ENCODE data around the gene TMEM82.

TMEM82 gene

DNA sequence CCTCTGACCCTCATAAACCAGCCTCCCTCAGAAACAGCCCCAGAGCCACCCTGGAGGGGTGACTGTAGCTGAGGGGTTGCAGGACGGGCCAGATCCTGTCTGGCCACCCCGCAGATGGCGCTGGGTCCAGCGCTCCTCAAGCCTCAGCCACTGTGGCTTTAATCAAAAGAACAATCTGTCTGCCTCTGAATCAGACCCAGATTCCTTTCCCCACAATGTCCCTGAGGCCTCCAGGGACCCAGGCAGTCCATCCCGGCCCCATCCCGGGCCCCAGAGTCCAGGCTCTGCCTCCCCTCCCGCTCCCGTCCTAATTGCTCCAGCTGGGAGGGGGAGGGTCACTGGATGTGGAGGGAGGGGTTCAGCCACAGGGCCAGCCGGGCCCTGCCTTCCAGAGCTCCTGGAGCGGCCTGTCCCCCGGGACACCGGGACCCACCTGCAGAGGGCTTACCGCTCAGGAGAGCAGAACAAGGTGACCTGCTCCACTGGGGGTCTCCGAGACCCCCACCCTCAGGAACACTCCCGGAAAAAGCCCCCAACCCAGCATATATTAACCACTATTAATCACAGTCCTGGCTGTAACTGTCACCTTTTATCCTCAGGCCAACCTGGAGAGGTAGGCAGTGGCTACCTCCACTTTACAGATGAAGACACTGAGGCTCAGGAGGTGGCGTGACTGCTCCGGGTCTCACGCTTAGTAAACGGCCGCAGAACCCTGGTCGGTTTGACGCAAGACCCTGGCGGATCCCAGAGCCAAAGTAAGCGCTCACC, 15.5 kb downstream of the TMEM82 start:
- DNase-seq, result peak; percentile 84

DNA sequence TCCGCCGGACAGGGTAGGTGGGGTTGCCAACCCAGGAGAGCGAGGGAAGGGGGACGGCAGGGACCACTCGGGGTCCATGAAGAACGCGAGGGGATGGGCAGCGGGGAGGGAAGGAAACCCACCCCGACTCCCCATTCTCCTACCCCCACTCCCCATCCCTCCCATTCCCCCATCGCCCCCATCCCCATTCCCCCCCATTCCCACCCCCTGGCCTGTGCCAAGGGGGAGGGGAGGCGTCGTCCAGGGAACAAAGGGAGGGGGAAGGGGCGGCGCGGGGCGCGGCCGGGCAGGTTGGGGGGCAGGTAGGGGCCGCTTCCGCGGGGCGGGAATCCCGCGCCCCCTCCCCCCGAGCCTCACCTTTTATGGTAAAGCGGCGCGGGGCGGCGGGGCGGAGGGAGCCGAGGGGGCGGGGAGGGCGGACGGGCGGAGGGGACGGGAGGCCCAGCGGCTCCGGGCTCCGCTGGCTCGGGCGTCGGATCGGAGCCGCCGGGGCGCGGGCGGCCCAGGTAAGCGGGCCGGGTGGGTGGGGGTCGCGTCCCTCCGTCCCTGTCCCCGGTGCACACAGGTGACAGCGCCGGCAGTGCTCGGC, 16.1 kb downstream of the TMEM82 start, which contains the start of gene FBLIM1:
Gene FBLIM1, plus strand, starts transcription at position 453 of the 589 bp plus-strand sequence. CDS start 6,189 bp downstream, outside the sequence.
- peak; percentile 78 for DNase-seq

DNA sequence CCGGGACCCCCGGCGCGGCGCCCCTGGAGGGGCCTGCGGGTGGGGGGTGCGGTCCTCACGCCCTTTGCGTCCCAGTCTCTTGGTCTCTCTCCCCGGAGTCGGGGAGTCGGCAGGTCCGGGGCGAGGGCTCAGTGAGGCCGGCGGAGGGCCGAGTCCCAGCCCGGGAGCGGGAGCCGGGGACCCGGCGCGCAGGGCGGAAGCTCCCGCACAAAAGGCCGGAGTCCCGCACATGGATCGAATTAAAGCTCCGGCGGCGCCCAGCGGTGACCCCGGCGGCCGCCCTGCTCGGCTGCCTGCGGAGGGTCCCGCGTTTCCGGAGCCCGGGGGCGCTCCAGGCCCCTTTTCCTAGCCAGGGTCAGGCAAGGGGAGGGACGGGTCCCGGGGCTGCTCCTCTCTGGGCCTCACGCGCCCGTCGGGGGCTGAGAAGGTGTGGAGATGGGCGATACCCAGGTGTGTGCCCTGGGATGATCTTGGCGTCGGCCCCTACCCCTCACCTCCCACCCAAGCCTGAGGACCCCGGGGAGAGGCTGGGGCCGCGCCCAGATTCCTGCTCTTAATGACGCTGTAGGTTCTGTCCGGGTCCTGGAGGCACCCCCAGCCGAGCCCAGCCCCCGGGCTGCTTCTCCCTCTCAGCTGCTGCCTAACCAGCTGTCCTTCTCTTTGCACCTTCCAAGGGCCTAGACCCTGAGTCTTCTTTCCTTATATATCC, 16.8 kb downstream of the TMEM82 start:
- no peak for DNase-seq

DNA sequence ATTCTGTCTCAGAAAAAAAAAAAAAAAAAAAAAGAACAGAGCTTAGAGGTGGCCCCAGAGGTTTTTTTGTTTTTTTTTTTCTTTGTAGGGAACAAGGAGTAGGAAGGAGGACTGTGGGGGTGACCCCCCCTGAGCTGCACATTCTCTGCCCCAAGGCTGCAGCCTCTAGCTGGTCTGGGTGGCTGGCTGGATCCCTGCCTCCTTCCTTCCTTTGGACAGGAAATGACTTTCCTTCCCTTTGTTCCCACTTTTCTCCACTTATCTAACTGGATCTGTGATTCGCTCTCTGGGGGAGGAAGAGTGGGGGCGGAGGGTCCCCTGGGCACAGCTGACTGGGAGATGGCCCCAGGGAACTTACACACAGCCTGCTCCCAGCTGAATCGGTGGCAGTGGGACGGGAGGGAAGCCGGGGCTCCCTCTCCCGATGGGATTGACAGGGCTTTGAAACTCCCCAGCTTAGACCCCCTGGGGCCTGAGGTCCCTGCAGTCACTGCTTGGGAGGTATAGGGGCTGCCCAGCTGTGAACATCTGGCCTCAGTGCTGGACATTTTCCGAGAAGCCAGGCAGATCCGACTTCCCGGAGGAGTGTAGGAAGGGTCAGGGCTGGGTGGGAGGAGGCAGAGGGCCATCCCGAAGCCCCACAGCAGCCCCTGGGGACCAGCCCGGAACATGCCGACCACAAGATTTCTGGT, 18.4 kb downstream of the TMEM82 start:
- DNase-seq, result peak; percentile 83

DNA sequence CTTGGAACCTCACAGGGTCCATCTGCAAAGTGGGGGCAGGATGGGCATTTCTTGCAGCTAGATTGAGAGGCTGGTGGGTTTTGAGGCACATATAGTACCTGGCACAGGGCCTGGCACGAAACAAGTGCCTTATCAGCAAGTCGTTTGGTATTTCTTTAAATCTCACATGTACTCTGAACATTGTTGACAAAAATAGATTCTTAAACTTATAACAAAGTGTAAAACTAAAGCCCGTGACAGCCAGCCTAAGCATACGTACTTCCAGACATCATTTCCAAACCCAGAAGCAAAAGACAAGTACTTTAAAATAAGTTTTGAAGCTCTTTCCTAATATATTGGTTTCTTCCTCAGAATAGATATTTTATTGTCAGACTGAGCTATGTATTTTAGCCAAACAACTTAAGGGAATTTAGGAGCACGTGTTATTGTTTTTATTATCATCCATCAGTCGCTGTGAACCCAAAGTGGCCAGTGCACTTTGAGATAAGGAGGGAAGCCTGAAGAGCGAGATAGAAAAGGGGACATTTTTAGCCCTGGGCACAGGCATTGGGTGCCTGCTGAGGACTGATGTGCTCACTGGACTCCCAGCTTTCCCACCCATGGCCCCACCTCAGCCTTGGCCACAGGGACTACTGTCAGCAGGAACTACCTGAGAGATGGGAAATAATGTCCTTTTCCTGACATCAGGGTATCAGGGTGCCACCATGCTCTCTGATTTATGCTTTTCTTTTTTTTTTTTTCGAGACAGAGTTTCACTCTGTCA, 19.2 kb downstream of the TMEM82 start:
- DNase-seq, result no peak

DNA sequence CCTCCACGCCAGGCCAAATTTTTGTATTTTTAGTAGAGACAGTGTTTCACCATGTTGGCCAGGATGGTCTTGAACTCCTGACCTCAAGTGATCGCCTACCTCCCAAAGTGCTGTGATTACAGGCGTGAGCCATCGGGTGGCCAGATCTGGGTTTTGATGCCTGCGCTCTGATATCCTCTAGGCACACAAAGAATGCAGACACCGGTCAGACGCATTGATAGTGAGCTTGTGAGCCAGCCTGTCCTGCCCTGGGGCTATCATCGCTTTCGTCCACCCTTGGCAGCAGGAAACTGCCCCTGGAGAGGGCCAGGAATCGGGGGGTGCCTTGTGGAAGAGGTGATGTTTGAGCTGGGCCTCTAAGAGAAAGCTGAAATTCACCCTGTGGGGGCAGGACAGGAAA, 20.2 kb downstream of the TMEM82 start:
- peak; percentile 90 for DNase-seq

DNA sequence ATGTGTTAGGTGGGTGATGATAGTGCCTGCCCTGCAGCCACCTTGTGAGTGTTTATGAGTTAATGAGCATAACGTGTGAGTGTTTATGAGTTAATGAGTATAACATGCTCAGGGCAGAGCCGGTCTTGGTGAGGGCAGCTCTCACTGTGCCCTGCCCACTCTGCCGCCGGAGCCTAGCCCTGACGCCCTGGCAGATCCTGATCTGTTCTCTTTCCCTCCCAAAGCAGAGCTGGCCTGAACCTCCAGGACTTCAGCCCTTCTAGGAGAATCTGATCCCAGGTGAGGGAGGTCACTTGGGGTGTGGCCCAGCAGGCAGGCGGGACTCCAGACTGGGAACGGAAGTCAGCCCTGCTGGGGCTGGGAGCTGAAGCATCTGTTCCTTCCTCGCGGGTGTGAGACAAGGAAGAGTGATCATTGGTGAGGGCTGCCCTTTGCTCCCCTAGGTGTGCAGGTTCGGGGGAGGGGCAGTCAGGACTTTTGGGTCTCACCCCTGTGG, 22.0 kb downstream of the TMEM82 start:
- peak; percentile 52 for DNase-seq

DNA sequence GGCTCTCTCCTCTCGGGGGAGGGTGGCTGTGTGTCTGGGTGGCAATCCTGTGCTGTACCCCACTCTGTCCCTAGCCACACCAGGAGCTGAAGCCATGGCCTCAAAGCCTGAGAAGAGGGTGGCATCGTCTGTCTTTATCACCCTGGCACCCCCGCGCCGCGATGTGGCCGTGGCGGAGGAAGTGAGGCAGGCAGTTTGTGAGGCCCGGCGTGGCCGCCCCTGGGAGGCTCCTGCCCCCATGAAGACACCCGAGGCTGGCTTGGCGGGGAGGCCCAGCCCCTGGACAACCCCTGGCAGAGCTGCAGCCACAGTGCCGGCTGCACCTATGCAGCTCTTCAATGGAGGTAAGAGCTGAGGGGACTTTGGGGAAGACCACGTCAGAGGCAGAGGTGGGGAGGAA, 22.6 kb downstream of the TMEM82 start:
- DNase-seq, result peak; percentile 50

DNA sequence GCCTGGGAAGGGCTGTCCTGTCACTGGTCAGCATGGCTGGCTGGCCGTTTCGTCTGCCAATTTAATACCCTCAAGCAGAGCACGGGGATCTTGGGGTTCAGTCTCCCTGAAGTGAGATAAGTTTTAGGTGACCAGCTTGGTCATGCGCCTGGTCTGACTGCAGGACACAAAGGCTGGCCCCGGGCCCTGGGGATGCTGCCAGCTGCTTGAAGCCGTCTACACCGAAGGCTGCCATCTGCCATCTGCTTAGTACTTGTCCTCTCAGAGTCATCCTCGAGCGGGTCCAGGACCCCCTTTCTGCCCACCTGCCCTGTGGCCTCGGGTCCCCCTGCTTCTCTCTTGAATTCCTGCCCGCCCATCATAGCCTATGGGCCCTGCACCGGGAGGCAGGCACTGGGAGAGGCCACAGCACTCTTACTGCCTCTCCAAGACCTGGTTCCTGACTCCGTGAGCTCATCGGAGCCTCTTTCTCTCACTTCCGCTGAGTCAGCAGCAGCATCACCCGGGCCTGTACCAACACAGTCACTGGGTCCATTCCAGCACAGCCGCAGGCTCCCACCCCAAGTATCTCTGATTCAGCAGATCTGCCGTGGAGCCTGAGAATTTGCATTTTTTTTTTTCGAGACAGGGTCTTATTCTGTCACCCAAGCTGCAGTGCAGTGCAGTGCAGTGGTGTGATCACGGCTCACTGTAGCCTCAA, 23.3 kb downstream of the TMEM82 start:
- no peak for DNase-seq

DNA sequence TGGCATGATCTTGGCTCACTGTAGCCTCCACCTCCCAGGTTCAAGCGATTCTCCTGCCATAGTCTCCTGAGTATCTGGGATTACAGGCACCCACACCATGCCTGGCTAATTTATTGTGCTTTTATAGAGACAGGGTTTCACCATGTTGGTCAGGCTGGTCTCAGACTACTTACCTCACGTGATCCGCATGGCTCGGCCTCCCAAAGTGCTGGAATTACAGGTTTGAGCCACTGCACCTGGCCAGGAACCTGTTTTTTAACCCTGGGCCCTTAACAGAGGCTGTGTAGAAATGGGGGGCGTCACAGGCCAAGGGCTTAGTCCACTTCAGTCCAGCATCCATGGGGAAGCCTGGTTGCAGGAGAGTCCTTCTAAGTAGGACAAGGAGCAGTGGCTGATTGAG, 25.6 kb downstream of the TMEM82 start:
- DNase-seq, result no peak

DNA sequence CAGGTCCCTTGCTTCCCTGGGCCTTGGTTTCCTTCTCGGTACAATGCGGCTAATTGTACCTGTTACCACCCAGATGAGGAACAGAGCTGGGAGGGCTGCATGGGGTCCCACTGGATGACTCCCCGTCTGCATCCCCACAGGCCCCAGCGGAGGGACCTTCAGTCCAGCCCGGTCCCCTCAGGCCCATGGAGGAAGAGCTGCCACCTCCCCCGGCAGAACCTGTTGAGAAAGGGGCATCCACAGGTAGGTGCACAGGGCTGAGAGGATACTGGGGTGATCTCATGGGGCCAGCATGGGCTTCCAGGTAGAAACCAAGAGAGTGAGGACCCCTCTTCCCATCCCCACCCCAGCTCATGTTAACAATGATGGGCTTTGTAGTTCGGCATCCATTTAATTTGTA, 26.1 kb downstream of the TMEM82 start:
- DNase-seq, result no peak

DNA sequence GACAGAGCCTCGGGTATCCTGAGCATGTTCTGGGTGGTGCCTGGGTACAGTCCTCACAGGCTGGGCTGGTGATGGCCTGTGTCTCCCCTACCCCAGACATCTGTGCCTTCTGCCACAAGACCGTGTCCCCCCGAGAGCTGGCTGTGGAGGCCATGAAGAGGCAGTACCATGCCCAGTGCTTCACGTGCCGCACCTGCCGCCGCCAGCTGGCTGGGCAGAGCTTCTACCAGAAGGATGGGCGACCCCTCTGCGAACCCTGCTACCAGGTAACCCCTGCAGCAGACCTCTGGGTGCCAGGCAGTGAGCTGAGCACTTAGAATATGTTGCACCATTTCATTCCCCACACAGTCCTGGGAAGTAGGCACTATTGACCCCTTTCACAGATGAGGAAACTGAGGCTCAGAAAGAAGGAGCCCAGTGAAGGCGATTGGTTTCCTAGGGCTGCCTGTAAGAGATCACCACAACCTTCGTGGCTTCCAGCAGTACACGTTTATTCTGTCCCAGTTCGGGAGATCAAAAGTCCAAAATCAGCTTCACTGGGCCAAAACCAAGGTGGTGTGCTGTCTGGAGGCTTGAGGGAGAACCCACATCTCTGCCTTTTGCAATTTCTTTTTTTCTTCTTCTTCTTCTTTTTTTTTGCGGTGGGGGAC, 28.1 kb downstream of the TMEM82 start:
- DNase-seq, result no peak

DNA sequence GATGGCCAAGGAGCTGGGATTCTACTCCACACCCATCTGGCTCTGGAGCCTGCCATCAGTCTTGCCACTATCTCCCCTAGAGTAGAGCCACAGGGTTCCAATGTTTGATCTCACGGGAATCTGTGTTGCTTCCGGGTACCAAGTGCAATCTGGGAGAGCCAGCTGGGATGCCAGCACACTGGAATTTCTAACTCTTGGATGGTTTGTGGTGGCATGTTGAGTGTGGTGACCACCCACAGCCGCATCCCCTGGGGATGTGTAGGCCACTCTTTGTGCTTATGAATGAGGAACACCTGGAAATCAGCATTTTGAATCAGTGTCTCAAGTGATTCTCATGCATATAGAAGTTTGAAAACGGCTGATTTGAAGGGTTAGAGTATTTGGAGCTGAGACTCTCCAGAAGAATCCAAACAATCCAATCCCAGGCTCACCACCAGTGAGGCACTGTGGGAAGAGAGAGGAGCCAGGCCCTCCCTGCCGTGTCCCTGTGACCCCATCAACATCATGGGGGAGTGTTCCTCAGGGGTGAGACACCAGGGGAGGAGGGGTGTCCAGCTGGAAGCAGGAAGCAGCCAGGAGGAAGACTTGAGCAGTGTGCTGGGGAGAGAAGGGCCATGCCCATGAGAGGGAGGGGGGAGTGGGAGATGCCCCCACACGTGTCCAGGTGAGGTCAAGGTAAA, 29.7 kb downstream of the TMEM82 start:
- DNase-seq, result no peak

DNA sequence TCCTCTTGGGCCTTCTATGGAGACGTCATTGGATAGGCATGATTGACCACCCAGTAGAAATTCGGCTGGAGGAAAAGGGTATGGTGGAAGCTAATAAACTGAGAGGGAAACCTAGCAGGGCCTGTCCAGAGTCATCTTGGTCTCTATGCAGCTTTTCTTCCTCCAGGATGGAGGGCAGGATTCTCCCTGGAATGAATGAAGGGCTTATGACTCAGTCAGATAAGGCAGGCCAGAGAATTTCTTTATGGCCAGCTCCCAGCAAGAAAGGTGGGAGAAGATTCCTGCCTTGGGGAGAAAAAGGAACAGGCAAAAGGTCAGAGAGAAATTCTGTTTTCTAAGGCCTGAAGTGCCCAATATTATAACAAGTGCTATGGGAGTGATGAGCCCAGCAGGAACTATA, 33.4 kb downstream of the TMEM82 start:
- no peak for DNase-seq

DNA sequence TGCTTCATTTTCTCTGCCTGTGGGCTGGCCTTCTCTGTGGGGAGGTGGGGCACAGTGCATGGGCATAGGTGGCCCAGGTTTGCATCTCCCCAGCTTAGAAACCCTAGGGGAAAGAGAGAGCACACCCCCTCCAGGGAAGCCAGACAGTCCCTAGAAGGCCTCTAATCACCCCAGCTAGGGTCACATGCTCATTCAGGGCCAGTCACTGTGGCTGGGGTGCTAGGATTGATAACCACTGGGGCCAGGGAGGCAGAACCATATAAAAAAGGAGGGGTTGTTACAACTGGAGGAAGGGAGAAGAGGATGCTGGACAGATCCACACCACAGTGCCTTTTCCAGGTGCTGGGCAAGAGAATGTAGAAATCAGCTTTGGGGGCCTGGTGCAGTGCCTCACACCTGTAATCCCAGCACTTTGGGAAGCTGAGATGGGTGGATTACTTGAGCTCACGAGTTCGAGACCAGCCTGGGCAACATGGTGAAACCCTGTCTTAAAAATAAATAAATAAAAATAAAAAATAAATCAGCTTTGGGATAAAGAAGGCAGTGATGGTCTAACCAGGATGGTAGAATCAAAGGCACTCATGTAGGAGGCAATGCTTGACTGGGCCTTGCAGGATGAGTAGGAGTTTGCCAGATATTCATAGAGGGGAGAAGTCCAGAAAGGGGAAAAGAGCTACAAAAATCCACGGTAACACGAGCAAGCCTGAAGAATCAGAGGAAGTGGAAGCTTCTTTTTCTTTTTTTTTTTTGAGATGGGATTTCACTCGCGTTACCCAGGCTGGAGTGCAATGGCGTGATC, 35.8 kb downstream of the TMEM82 start:
- DNase-seq, result no peak

DNA sequence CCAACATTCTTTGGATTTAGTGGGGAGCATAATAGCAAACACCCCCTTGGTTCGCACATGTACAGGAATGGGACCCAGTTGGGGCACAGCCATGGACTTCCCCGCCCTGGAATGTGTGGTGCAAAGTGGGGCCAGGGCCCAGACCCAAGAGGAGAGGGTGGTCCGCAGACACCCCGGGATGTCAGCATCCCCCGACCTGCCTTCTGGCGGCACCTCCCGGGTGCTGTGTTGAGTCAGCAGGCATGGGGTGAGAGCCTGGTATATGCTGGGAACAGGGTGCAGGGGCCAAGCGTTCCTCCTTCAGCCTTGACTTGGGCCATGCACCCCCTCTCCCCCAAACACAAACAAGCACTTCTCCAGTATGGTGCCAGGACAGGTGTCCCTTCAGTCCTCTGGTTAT, 43.4 kb downstream of the TMEM82 start:
- DNase-seq, result no peak

DNA sequence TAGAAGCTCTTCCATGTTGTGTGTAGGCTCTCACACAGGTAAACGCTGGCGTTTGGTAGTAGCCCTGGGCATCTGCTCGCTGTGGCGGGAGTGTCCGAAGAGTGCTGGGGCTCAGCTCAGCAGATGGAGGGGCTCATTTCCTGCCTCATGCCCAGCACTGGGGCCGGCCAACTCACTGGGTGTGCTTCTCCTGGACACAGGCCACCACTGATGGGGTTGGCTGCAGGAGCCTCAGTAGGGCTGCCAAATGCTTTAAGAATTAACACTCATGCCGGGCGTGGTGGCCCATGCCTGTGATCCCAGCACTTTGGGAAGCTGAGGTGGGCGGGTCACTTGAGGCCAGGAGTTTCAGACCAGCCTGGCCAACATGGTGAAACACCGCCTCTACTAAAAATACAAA, 44.3 kb downstream of the TMEM82 start:
- no peak for DNase-seq

DNA sequence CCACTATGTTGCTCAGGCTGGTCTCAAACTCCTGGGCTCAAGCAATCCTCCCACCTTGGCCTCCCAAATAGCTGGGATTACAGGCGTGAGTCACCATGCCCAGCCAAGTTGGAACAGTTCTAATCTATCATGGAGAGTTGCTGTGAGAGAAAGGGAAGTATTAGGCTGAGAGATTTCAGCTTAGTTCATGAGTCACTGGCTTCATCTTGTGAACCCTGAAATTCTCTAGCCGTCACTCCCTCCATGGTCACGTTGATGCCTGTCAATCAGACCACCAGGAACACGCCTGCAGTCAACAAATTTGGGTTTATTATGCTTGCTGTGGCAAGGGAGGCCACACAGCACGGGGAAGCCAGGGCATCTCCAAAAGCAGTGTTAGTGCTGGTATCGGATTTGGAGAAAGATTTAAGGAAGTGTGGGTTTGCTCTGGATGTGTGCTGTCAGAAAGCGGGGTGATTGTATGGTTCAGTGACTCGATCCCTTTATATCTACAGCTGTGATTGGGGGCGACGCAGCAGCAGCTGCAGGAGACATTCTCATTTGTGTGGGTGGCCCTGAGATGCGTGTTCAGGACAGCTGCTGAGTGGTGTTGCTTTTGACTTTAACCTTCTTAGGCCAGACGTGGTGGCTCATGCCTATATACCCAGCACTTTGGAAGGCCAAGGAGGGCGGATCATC, 46.5 kb downstream of the TMEM82 start:
- DNase-seq, result peak; percentile 70

DNA sequence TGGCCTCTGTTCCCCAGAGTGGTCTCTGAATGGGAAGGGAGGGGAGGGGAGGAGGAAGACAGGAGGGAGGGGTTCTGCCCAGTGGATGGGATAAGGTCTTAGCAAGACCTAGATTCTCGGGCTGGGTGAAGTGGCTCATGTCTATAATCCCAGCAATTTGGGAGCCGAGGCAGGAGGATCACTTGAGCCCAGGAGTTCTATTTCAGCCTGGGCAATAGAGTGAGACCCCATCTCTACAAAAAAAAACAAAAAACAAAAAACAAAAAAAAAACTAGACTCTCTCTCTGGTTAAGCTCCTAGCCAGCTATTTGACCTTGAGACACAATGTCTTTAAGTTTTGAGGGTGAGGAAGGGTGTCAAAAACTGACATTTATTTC, 53.8 kb downstream of the TMEM82 start:
- no peak for DNase-seq

All from islet precursor cell (in vitro differentiated cells).